NOMO-1 (cell line): Measurements from ENCODE around the gene BCL6.
A peak's percentile ranks its signal among the peaks of the same experiment; 100 is the strongest.

Source experiments
- DNase-seq, 2 experiments: peaks; one replicate each; lab custom pipeline; 2025; ENCODE audit not compliant: unreplicated experiment in 2 of 2; lab: John Stamatoyannopoulos, UW

Gene BCL6

DNA sequence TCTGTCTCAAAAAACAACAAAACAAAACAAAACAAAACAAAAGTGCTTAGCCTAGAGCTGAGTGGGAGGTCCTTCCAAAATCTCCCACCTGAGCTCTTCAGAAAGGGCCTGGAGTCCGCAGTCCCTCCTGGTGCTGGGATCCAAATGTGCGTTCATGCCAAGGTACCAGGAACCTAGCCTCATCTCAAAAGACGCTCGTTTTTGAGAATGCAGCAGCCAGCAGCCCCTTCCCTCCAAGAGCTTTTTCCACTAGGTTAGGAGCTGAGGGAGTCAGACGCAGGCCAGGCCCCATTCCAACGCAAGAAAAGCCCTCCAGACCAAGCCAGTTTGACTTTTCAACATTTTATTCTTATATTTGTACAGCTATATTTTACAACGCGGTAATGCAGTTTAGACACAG is 24.2 kb downstream of the BCL6 start:
- no peak for DNase-seq

DNA sequence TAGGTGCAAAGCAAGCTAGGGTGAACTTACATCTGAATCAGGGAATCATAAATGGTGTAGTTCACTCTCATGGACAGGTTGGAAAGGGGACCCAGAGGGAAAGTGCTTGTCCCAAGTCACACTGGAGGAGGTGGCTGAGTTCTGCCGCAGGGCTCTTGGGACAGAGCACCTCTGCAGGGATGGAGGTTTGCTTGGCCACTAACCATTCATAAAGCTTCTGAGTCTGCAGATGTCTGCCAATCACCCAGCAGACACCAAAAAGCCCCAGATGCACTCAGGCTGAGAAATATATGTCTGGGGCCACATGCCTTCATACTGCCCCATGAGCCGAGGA is 25.0 kb downstream of the BCL6 start:
- no peak for DNase-seq

DNA sequence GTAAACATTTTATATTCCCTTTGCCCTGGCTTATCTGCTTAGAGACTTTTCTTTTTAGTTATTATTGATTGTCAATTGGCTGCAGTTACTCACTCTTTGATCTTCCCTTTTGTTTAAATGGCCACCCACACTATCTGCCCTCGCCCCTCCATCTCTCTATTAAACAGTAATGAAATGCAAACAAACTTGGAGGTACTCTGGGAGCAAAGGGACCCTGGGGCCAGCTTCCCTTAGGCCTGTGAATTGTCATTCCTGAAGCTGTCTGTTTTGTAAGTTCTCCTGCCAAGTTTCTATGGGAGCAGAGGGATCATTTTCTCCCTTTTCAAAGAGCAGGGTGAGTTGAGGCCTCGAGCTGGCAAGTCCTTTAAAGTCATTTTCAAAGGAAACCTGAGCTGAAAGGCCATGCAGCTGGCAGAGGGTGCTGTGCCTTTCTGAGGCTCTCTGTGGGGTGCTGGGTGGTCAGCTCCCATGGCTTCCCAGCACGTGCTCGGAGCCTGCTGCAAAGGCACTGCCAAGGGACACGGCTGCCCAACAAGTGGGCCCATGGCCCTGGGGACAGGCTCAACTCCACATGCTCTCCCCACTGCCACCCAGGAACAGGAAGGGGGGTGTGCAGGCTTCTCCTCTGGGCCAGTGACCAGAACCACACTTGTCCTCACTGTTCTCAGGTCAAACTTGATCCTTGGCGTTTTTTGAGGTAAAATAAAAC is 25.5 kb downstream of the BCL6 start:
- no peak for DNase-seq

DNA sequence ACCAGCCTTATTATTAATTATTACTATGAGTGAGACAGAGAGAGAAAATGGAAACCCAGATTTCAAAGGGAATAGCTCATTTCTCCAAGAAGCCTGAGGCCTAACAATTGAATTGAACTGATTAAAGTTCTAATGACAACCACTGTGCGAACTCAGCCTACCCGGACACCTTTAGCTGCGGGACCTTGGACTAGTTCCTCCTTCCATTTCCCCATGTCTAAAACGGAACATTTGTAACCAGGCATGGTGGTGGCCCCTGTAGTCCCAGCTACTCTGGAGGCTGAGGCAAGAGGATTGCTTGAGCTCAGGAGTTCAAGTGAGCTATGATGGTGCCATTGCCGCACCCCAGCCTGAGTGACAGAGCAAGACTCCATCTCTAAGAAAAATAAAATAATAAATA is 26.5 kb downstream of the BCL6 start:
- no peak for DNase-seq

GRCh38 chr3:187717572-187717971 is 27.7 kb downstream of the BCL6 start:
- DNase-seq, result no peak

GRCh38 chr3:187714404-187714979 is 30.8 kb downstream of the BCL6 start:
- peak; percentile 54 to 79 for DNase-seq

GRCh38 chr3:187713504-187713903 is 31.8 kb downstream of the BCL6 start:
- peak; percentile 26 for DNase-seq

GRCh38 chr3:187709155-187709554 is 36.1 kb downstream of the BCL6 start:
- no peak for DNase-seq

DNA sequence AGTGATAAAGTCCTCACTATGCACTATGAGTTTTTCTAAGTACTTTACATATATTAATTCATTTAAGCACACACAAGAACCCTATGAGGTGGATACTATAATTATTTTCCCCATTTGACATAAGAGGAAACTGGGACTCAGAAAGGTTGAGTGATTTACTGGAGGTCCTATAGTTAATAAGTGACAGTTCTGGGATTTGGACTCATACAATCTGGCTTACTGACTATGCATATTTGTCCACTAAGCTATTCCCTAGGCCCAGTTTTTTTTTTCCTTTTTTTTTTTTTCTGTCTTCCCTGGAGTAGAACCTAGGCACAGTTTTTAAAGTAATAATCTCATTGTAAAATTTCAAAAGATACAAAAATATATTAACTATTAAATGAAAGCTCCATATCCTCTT is 36.6 kb downstream of the BCL6 start:
- DNase-seq, result no peak

GRCh38 chr3:187706971-187707370 is 38.3 kb downstream of the BCL6 start:
- peak in 1 of 2 experiments; percentile 28 for DNase-seq

- no peak for DNase-seq
These were observed 40.1 kb downstream of the BCL6 start for GRCh38 chr3:187705164-187705563.

DNA sequence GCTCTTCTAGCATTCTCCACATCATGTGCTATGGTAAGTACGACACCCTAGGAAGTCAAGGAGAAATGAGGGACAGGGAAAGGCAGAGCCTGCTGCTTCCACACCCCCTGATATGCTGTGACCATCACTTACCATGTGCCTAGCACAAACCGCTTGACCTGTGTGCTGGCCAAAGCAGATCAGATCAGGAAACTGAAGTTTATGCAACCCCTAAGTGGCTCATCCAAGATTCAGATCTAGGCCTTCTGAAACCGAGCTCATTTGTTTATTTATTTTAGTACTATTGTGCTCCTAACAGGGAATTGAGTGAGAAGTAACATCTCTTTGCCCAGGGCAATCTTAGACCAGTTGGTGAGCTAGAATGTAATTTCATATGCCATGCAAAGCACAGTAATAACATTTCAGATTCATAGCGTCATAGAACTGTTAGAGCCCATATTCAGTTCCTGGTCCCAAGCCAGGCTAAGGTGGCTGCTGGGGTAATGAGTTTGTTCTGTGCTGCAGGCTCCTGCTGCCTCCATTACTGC is 42.7 kb downstream of the BCL6 start, which contains the start of gene RTP2:
TSS of gene RTP2 (minus strand) at position 51 of the 527 bp plus-strand sequence. CDS start 429 bp downstream, outside the sequence.
- DNase-seq, result no peak

DNA sequence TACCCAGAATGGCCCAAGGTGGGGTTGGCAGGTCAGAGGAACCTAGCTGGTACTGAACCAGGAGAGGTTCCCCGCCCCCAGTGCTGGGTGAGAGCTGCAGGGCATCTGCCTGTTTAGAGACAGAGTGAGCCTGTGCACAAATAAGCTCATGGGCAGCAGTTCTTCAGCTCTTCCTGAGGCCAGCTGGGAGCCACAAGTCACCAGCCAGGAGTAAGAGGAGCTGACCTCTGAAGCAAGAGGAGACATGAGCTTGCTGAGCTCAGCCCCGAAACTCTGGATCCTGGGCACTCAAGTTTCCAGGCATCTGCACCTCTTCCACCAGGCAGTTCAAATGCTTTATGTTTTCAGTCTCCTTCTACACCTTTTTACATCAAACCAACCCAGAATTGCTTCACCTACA is 45.0 kb downstream of the BCL6 start:
- no peak for DNase-seq

- DNase-seq, result no peak
These were observed 46.5 kb downstream of the BCL6 start for GRCh38 chr3:187698499-187699399.

DNA sequence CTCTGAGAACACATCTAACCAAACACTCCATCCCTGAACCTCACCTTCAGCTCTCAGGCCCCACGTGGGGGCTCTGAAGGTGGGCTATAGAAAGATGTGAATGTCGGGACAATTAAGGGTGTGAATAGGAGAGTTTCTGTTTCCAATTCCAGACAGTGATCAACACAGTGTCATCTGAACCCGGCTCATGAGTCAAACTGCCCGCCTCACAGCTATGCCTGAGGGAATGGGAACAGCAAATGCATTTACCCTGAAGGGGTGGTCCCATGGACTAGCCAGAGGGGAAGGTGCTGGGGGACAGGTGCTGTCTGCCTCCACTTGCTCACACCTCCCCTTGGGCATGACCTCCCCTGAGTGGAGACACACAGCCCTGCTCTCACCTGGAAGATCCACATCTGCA is 49.2 kb downstream of the BCL6 start:
- no peak for DNase-seq

GRCh38 chr3:187695449-187695848 is 49.8 kb downstream of the BCL6 start:
- DNase-seq, result no peak

DNA sequence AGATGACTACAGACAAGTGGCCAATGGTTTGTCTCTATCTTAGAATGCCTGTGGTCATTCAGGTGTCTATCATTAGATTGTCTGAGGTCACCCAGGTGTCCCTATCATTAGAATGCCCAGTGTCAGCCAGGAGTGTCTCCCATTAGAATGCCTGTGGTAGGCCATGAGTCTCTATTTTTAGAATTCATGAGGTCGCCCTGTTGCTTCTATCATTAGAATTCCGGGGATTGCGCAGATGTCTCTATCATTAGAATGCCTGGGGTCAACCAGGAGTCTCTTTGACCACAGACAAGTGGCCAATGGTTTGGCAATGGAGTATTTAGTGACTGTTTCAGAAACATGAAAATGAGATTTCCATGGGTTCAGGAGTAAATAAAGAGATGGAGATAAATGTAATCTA is 50.5 kb downstream of the BCL6 start:
- DNase-seq, result no peak

DNA sequence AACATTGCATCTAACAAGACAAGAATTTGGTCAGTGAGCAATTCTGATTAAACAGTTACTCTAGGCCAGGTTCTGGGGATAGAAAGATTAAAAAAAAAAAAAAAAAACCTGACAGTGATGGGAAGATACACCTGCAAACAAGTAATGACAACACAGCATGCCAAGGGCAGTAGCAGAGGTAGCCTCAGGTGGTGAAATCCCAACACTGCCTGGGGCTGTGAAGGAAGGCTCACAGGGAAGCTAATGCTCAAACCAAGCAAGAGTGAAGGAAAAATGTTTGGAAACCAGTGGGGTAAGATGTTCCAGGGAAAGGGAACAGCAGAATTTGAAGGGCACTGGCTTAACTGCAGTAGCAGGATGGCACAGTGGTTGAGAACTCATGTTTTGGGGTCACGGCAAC is 51.8 kb downstream of the BCL6 start:
- DNase-seq, result no peak

DNA sequence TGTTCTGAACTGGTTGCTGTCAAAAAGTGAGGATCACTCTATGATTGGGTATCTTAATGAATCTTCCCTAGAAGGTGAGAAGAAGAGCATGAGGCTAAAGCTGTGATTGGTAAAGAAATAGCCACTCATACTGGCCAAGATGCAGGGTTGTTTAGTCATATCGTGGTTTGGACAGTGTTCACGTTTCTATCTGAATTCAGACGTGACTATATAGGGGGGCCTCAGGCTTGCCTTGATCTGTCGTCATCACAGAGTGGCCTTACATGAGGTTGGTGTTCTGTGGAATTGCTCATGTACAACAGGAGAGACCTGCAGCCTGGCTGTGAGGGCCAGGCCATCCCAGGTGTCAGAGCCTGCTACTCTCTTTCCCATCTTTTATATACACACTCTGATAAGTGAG is 55.3 kb downstream of the BCL6 start:
- DNase-seq, result no peak

- DNase-seq, result no peak
These were observed 58.5 kb downstream of the BCL6 start for GRCh38 chr3:187686621-187687273.

GRCh38 chr3:187685948-187686347 is 59.3 kb downstream of the BCL6 start:
- DNase-seq, result no peak
